Glutamatergic neuron (in vitro differentiated cells): ENCODE data around the gene POU3F2. TPM values are rescaled to one million over a fixed set of nuclear protein-coding genes. Genes with fewer than 3 reads are reported as not detected.

ENCODE experiments used
- DNase-seq: peaks from one replicate; pipeline ENCODE4 v3.0.0; 2022
- H3K27ac Mint-ChIP-seq: one replicate; pipeline ENCODE4 v1.8.0; 2020; ENCODE audit warnings: mild to moderate bottlenecking, mixed read lengths, inconsistent platforms; ENCODE audit not compliant: unreplicated experiment
- H3K27me3 Mint-ChIP-seq: one replicate; pipeline ENCODE4 v1.8.0; 2020; ENCODE audit warnings: mild to moderate bottlenecking, moderate library complexity, mixed read lengths, inconsistent platforms; ENCODE audit not compliant: unreplicated experiment
- H3K36me3 Mint-ChIP-seq: one replicate; pipeline ENCODE4 v1.8.0; 2020; ENCODE audit warnings: mild to moderate bottlenecking, mixed read lengths, inconsistent platforms; ENCODE audit not compliant: unreplicated experiment
- H3K4me1 Mint-ChIP-seq: one replicate; pipeline ENCODE4 v1.8.0; 2020; ENCODE audit warnings: mild to moderate bottlenecking, low read depth, mixed read lengths, inconsistent platforms; ENCODE audit not compliant: unreplicated experiment
- H3K4me3 Mint-ChIP-seq: one replicate; pipeline ENCODE4 v1.8.0; 2020; ENCODE audit warnings: mild to moderate bottlenecking, mixed read lengths, inconsistent platforms; ENCODE audit not compliant: unreplicated experiment
- H3K9me3 Mint-ChIP-seq: one replicate; pipeline ENCODE4 v1.8.0; 2020; ENCODE audit warnings: mild to moderate bottlenecking, moderate library complexity, mixed read lengths, inconsistent platforms; ENCODE audit not compliant: unreplicated experiment
- CTCF ChIP-seq: fragments of 200-600 bp; sonication (generic); IDR thresholded peaks from one replicate; pipeline ENCODE4 v1.5.0; 2021; ENCODE audit not compliant: partially characterized antibody, unreplicated experiment
- total RNA-seq: library from RNA; stranded (reverse); fragmentation: NEBNext Ultra II Directional; extraction: Animal tissue kit (Norgen Biotek cat#: 25700); gene quantifications from one replicate; pipeline ENCODE4 v1.2.1, GENCODE V29; 2021; ENCODE audit not compliant: unreplicated experiment

Gene POU3F2
- total RNA-seq, 1 donor from 2014 or later, result 71.0 TPM

- Mint-ChIP-seq H3K4me3 (peak overlapping the region; percentile 94), H3K4me1 (peaks cover 24% of the 10 kb centered on the region), H3K36me3 (no peaks in the 10 kb centered on the region), H3K9me3 (peaks cover 27% of the 10 kb centered on the region), H3K27ac (peak overlapping the region; percentile 90), H3K27me3 (peaks cover 30% of the 10 kb centered on the region)
- peak; percentile 48 for DNase-seq
- no peak for TF ChIP-seq CTCF
Observed at GRCh38 chr6:98833307-98834059, 891 bp upstream of the POU3F2 start.

- peak overlapping the region; percentile 99 for H3K27ac Mint-ChIP-seq
- DNase-seq, result peak; percentile 60
- peak overlapping the region; percentile 96 for H3K4me3 Mint-ChIP-seq
- H3K4me1 Mint-ChIP-seq, result peaks cover 21% of the 10 kb centered on the region
- no peak for TF ChIP-seq CTCF
- H3K9me3 Mint-ChIP-seq, result peaks cover 30% of the 10 kb centered on the region
- H3K27me3 Mint-ChIP-seq, result peaks cover 28% of the 10 kb centered on the region
- no peaks in the 10 kb centered on the region for H3K36me3 Mint-ChIP-seq
Observed at GRCh38 chr6:98835149-98836024, 1.0 kb downstream of the POU3F2 start.

GRCh38 chr6:98836025-98836961 lies 1.9 kb downstream of the POU3F2 start:
- peak; percentile 72 for DNase-seq
- H3K9me3 Mint-ChIP-seq, result peaks cover 31% of the 10 kb centered on the region
- H3K36me3 Mint-ChIP-seq, result no peaks in the 10 kb centered on the region
- peaks cover 18% of the 10 kb centered on the region for H3K4me1 Mint-ChIP-seq
- H3K4me3 Mint-ChIP-seq, result peak overlapping the region; percentile 96
- TF ChIP-seq CTCF, result no peak
- peaks cover 26% of the 10 kb centered on the region for H3K27me3 Mint-ChIP-seq
- peak overlapping the region; percentile 99 for H3K27ac Mint-ChIP-seq

- Mint-ChIP-seq H3K4me1 (peaks cover 26% of the 10 kb centered on the region), H3K9me3 (peaks cover 35% of the 10 kb centered on the region), H3K27me3 (peaks cover 27% of the 10 kb centered on the region), H3K27ac (peak overlapping the region; percentile 87), H3K36me3 (no peaks in the 10 kb centered on the region), H3K4me3 (peak overlapping the region; percentile 96)
- no peak for TF ChIP-seq CTCF
- DNase-seq, result no peak
Observed at GRCh38 chr6:98836962-98837944, 2.9 kb downstream of the POU3F2 start.
